Hepatocyte (in vitro differentiated cells): ENCODE results near the gene SLC44A4.

Experiments
- EZH2phosphoT487 ChIP-seq: fragments of 200-600 bp; sonication (generic); IDR thresholded peaks from one replicate; pipeline ENCODE4 v1.6.1; 2018; ENCODE audit warnings: antibody characterized with exemption, mild to moderate bottlenecking, low read depth, moderate library complexity; ENCODE audit not compliant: unreplicated experiment, severe bottlenecking
- TF ChIP-seq, protein P1 (sequence below): fragments of 200-600 bp; sonication (generic); IDR thresholded peaks from 2 replicates; pipeline ENCODE4 v1.5.1; 2016; ENCODE audit warnings: antibody characterized with exemption, mild to moderate bottlenecking; ENCODE audit not compliant: poor library complexity

DNA sequence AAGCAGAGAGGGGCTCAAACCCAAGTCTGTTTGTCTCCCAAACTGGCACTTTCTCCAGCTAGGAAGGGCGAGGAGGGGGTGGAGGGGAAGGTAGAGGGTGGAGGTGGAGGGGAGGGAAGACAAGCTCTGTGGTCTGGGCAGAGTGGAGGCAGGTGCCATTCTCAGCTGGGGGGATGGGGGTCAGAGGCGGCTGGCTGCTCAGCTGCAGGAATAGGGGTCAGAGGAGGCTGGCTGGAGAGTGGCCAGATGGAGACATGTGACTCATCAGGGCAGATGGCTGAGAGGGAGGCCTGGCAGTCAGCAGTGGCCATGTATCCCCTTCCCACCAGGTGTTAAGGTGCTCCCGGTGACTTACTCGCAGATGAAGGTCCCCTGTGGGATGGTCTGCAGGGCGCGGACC is 3.5 kb upstream of the SLC44A4 start:
- no peak for TF ChIP-seq EZH2phosphoT487
- TF ChIP-seq, protein P1, sequence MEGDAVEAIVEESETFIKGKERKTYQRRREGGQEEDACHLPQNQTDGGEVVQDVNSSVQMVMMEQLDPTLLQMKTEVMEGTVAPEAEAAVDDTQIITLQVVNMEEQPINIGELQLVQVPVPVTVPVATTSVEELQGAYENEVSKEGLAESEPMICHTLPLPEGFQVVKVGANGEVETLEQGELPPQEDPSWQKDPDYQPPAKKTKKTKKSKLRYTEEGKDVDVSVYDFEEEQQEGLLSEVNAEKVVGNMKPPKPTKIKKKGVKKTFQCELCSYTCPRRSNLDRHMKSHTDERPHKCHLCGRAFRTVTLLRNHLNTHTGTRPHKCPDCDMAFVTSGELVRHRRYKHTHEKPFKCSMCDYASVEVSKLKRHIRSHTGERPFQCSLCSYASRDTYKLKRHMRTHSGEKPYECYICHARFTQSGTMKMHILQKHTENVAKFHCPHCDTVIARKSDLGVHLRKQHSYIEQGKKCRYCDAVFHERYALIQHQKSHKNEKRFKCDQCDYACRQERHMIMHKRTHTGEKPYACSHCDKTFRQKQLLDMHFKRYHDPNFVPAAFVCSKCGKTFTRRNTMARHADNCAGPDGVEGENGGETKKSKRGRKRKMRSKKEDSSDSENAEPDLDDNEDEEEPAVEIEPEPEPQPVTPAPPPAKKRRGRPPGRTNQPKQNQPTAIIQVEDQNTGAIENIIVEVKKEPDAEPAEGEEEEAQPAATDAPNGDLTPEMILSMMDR: no peak
